H1 (cell line): Measurements from ENCODE around the gene GNAS. TPM values are rescaled to one million over a fixed set of nuclear protein-coding genes. Genes with fewer than 3 reads are reported as not detected.

Source experiments
- BCL11A ChIP-seq, 2 experiments: IDR thresholded peaks; one replicate each; pipeline ENCODE4 v1.6.1; 2011; ENCODE audit warnings: low read depth in 2 of 2, low read length in 2 of 2, mild to moderate bottlenecking in 2 of 2
- EZH2 ChIP-seq: fragments of 200-600 bp; sonication (generic); IDR thresholded peaks from 2 replicates; pipeline ENCODE4 v1.7.1; 2012; ENCODE audit warnings: low read depth, mild to moderate bottlenecking, moderate library complexity, low read length, inconsistent platforms; ENCODE audit not compliant: severe bottlenecking
- GTF2F1 ChIP-seq: IDR thresholded peaks from 2 replicates; pipeline ENCODE4 v1.6.1; 2012; ENCODE audit warnings: low read depth, low read length, improper control_type of control experiment, borderline replicate concordance
- KDM4A ChIP-seq: IDR thresholded peaks from one replicate; pipeline ENCODE4 v1.7.1; 2012; ENCODE audit warnings: low read depth, mild to moderate bottlenecking, moderate library complexity, low read length, inconsistent platforms; ENCODE audit not compliant: severe bottlenecking
- POLR2AphosphoS5 ChIP-seq: IDR thresholded peaks from 2 replicates; pipeline ENCODE4 v1.6.1; 2011; ENCODE audit warnings: low read depth, low read length
- RBBP5 ChIP-seq: IDR thresholded peaks from 2 replicates; pipeline ENCODE4 v1.7.1; 2012; ENCODE audit warnings: low read depth, mild to moderate bottlenecking, inconsistent platforms, low read length, moderate library complexity, borderline replicate concordance
- RXRA ChIP-seq: IDR thresholded peaks from 2 replicates; pipeline ENCODE4 v1.6.1; 2011; ENCODE audit warnings: low read depth, mild to moderate bottlenecking, low read length, moderate library complexity; ENCODE audit not compliant: insufficient read depth
- SIN3A ChIP-seq, 2 experiments: IDR thresholded peaks in 1 of 2; conservative IDR thresholded peaks in 1 of 2; 2 replicates each; pipeline ENCODE4 v1.6.1; 2011 to 2012; ENCODE audit warnings: low read length in 2 of 2, improper control_type of control experiment in 1 of 2, low read depth in 1 of 2, mild to moderate bottlenecking in 1 of 2
- SIX5 ChIP-seq: IDR thresholded peaks from 2 replicates; pipeline ENCODE4 v1.6.1; 2011; ENCODE audit warnings: mild to moderate bottlenecking, low read depth, low read length
- polyA plus RNA-seq, 7 experiments: library from polyadenylated mRNA; depleted of rRNA in 3 of 7; stranded (reverse) in 5 of 7; unstranded in 2 of 7; fragments of >200 nt in 5 of 7; fragments of 200-250 nt in 2 of 7; gene quantifications; 1 replicate in 5 of 7; 2 replicates in 1 of 7; 4 replicates in 1 of 7; pipeline versions ENCODE4 v1.2.1 to v1.2.3, GENCODE V29; 2011 to 2013; ENCODE audit warnings: missing spikeins in 2 of 7, mixed read lengths in 2 of 7
- total RNA-seq: library from RNA; stranded (reverse); fragmentation: NEBNext Ultra II Directional; extraction: Animal tissue kit (Norgen Biotek cat#: 25700); gene quantifications from 2 replicates; pipeline ENCODE4 v1.2.1, GENCODE V29; 2021
- TF ChIP-seq, protein P1 (sequence below): fragments of 300-600 bp; sonication (generic); IDR thresholded peaks from 2 replicates; pipeline ENCODE4 v1.7.1; 2012; ENCODE audit warnings: low read length, moderate library complexity, mild to moderate bottlenecking, inconsistent platforms; ENCODE audit not compliant: insufficient replicate concordance

Gene GNAS
- total and polyA plus RNA-seq, 2 of the 8 experiments (the other 6 are each of a cell fraction or from before 2014, with no cell fraction given), result 989 to 1,613 TPM

DNA sequence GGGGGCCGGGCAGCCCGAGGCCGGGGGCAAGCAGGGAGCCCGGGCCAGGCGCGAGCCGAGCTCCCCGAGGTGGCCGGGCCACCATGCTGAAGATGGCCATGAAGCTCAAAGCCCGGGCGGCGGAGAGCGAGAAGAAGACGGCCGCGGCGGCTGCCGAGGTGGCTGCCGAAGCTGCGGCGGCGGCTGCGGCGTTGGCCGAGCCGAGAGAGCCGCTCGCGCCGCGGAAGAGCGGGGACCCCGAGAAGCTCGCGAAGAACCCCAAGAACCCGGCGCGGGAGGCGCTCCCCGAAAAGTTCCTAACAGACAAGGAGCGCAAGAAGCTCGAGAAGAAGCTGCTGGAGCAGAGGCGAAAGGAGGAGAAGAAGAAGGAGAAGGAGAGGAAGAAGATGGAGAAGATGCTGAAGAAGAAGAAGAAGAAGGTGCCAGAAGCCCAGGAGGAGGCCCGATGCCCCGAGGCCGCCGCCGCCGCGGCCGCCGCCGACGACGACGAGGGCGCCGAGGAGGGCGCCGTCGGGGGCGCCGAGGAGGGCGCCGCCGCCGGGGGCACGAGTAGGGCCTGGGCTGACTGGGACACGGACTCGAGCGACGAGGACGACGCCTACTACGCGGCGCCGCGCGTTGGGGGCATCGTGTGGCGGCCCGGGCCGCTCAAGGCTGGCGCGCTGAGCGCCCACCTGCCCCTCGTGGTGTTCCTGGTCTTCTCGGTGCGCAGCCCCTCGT lies 37.4 kb downstream of the GNAS start (continued):
- TF ChIP-seq EZH2, result peak; percentile 47
- no peak for TF ChIP-seq KDM4A
- no peak for TF ChIP-seq SIX5
- TF ChIP-seq SIN3A (conservative IDR thresholded peaks at IDR 0.05 in 1 of 2, IDR thresholded peaks at IDR 0.05 in 1 of 2; ENCODE audit: low read depth in 1 of 2, low read length in 2 of 2), result no peak
- no peak for TF ChIP-seq BCL11A (IDR thresholded peaks at IDR 0.05; ENCODE audit: low read depth in 2 of 2, low read length in 2 of 2)
- no peak for TF ChIP-seq RBBP5
- TF ChIP-seq POLR2AphosphoS5, result no peak; the same call in 1 of the 2 replicates
- TF ChIP-seq RXRA, result no peak
- TF ChIP-seq, protein P1, sequence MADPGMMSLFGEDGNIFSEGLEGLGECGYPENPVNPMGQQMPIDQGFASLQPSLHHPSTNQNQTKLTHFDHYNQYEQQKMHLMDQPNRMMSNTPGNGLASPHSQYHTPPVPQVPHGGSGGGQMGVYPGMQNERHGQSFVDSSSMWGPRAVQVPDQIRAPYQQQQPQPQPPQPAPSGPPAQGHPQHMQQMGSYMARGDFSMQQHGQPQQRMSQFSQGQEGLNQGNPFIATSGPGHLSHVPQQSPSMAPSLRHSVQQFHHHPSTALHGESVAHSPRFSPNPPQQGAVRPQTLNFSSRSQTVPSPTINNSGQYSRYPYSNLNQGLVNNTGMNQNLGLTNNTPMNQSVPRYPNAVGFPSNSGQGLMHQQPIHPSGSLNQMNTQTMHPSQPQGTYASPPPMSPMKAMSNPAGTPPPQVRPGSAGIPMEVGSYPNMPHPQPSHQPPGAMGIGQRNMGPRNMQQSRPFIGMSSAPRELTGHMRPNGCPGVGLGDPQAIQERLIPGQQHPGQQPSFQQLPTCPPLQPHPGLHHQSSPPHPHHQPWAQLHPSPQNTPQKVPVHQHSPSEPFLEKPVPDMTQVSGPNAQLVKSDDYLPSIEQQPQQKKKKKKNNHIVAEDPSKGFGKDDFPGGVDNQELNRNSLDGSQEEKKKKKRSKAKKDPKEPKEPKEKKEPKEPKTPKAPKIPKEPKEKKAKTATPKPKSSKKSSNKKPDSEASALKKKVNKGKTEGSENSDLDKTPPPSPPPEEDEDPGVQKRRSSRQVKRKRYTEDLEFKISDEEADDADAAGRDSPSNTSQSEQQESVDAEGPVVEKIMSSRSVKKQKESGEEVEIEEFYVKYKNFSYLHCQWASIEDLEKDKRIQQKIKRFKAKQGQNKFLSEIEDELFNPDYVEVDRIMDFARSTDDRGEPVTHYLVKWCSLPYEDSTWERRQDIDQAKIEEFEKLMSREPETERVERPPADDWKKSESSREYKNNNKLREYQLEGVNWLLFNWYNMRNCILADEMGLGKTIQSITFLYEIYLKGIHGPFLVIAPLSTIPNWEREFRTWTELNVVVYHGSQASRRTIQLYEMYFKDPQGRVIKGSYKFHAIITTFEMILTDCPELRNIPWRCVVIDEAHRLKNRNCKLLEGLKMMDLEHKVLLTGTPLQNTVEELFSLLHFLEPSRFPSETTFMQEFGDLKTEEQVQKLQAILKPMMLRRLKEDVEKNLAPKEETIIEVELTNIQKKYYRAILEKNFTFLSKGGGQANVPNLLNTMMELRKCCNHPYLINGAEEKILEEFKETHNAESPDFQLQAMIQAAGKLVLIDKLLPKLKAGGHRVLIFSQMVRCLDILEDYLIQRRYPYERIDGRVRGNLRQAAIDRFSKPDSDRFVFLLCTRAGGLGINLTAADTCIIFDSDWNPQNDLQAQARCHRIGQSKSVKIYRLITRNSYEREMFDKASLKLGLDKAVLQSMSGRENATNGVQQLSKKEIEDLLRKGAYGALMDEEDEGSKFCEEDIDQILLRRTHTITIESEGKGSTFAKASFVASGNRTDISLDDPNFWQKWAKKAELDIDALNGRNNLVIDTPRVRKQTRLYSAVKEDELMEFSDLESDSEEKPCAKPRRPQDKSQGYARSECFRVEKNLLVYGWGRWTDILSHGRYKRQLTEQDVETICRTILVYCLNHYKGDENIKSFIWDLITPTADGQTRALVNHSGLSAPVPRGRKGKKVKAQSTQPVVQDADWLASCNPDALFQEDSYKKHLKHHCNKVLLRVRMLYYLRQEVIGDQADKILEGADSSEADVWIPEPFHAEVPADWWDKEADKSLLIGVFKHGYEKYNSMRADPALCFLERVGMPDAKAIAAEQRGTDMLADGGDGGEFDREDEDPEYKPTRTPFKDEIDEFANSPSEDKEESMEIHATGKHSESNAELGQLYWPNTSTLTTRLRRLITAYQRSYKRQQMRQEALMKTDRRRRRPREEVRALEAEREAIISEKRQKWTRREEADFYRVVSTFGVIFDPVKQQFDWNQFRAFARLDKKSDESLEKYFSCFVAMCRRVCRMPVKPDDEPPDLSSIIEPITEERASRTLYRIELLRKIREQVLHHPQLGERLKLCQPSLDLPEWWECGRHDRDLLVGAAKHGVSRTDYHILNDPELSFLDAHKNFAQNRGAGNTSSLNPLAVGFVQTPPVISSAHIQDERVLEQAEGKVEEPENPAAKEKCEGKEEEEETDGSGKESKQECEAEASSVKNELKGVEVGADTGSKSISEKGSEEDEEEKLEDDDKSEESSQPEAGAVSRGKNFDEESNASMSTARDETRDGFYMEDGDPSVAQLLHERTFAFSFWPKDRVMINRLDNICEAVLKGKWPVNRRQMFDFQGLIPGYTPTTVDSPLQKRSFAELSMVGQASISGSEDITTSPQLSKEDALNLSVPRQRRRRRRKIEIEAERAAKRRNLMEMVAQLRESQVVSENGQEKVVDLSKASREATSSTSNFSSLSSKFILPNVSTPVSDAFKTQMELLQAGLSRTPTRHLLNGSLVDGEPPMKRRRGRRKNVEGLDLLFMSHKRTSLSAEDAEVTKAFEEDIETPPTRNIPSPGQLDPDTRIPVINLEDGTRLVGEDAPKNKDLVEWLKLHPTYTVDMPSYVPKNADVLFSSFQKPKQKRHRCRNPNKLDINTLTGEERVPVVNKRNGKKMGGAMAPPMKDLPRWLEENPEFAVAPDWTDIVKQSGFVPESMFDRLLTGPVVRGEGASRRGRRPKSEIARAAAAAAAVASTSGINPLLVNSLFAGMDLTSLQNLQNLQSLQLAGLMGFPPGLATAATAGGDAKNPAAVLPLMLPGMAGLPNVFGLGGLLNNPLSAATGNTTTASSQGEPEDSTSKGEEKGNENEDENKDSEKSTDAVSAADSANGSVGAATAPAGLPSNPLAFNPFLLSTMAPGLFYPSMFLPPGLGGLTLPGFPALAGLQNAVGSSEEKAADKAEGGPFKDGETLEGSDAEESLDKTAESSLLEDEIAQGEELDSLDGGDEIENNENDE, result no peak
- TF ChIP-seq GTF2F1, result no peak
